Skeletal muscle satellite cell (primary cell): ENCODE data around the gene USO1.
"Not testable (repeated sequence)": the region's sequence is repeated elsewhere in the genome, so short reads cannot be mapped to it uniquely, and the experiment has no call there.

Experiments used
- H3K27me3 ChIP-seq: 2 replicates; pipeline ENCODE4 v1.7.0; 2013; ENCODE audit warnings: low read length; ENCODE audit not compliant: control insufficient read depth, insufficient read depth
- H3K36me3 ChIP-seq: 2 replicates; pipeline ENCODE4 v1.7.0; 2013; ENCODE audit warnings: mild to moderate bottlenecking, control low read depth, low read length; ENCODE audit not compliant: insufficient read depth
- H3K4me1 ChIP-seq: 2 replicates; pipeline ENCODE4 v1.7.0; 2013; ENCODE audit warnings: low read length; ENCODE audit not compliant: control insufficient read depth, insufficient read depth
- H3K4me2 ChIP-seq: 2 replicates; pipeline ENCODE4 v1.7.0; 2013; ENCODE audit warnings: mild to moderate bottlenecking, low read length
- H3K4me3 ChIP-seq: 2 replicates; pipeline ENCODE4 v1.7.0; 2013; ENCODE audit warnings: low read length
- H3K9ac ChIP-seq: 2 replicates; pipeline ENCODE4 v1.7.0; 2013; ENCODE audit warnings: mild to moderate bottlenecking, low read depth, low read length, moderate library complexity
- H3K9me3 ChIP-seq: replicated peaks from 2 replicates; pipeline ENCODE4 v1.7.0; 2013; ENCODE audit warnings: mild to moderate bottlenecking, control low read depth, low read length

The USO1 gene

DNA sequence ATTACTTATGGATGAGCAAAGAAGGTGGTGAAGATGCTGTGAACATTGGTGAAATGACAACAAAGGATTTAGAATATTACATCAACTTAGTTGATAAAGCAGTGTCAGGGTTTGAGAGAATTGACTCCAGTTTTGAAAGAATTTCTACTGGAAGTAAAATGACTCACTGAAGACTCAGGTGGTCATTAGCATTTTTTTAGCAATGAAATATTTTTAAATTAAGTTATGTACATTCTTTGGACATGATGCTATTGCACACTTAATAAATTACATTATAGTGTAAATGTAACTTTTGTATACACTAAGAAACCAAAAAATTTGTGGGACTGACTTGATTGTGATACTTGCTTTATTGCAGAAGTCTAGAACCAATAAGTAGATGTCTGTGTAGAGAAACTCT lies 56.9 kb downstream of the USO1 start:
- Histone ChIP-seq H3K4me2 (no peak overlapping the region), H3K4me3 (no peak overlapping the region), H3K27me3 (no peaks in the 10 kb centered on the region), H3K36me3 (peaks cover 75% of the 10 kb centered on the region), H3K9me3 (no peaks in the 10 kb centered on the region), H3K4me1 (peaks cover 4% of the 10 kb centered on the region), H3K9ac (no peak overlapping the region)

- Histone ChIP-seq H3K9ac (no peak overlapping the region), H3K36me3 (peaks cover 61% of the 10 kb centered on the region), H3K4me1 (peaks cover 5% of the 10 kb centered on the region), H3K27me3 (no peaks in the 10 kb centered on the region), H3K9me3 (no peaks in the 10 kb centered on the region), H3K4me3 (no peak overlapping the region), H3K4me2 (no peak overlapping the region)
Measured at GRCh38 chr4:75786526-75786925, 62.1 kb downstream of the USO1 start.

DNA sequence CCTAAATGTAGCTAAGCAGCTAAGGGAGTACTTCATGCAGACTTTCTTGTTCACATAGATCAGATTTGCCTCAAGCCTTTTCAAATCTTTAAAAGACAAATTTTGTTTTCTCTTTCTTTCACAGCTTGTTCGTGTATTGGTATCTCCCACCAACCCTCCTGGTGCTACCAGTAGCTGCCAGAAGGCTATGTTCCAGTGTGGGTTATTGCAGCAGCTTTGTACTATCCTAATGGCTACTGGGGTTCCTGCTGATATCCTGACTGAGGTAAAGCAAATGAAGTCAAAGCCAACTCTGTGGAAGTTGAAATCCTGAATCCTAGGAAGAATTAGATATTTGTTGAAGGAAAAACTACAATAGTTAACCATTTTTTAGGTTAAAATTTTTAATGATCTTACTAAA lies 62.6 kb downstream of the USO1 start:
- H3K9ac ChIP-seq: no peak overlapping the region
- H3K4me2 ChIP-seq: no peak overlapping the region
- peaks cover 58% of the 10 kb centered on the region for H3K36me3 ChIP-seq
- H3K27me3 ChIP-seq: no peaks in the 10 kb centered on the region
- peaks cover 5% of the 10 kb centered on the region for H3K4me1 ChIP-seq
- no peaks in the 10 kb centered on the region for H3K9me3 ChIP-seq
- no peak overlapping the region for H3K4me3 ChIP-seq

- H3K36me3 ChIP-seq: peaks cover 38% of the 10 kb centered on the region
- no peak overlapping the region for H3K4me3 ChIP-seq
- no peak overlapping the region for H3K4me2 ChIP-seq
- H3K9me3 ChIP-seq: no peaks in the 10 kb centered on the region
- peaks cover 5% of the 10 kb centered on the region for H3K4me1 ChIP-seq
- H3K27me3 ChIP-seq: no peaks in the 10 kb centered on the region
- no peak overlapping the region for H3K9ac ChIP-seq
Measured at GRCh38 chr4:75790024-75790423, 65.6 kb downstream of the USO1 start.

DNA sequence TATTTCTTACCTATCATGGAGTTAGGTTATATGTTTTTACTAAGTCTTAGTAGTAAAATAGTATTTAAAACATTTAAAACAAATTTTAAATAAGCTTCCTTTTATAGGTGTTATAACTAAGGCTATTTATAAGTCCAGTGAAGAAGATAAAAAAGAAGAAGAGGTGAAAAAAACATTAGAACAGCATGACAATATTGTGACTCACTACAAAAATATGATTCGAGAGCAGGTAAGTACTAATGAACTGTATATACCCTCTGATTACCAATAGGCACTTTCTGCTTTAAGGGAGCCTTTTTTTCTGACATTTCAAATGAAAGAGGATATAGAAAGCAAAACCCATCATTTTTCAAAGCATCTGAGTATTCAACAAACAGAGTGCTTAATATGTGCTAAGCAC lies 76.6 kb downstream of the USO1 start:
- no peak overlapping the region for H3K4me2 ChIP-seq

DNA sequence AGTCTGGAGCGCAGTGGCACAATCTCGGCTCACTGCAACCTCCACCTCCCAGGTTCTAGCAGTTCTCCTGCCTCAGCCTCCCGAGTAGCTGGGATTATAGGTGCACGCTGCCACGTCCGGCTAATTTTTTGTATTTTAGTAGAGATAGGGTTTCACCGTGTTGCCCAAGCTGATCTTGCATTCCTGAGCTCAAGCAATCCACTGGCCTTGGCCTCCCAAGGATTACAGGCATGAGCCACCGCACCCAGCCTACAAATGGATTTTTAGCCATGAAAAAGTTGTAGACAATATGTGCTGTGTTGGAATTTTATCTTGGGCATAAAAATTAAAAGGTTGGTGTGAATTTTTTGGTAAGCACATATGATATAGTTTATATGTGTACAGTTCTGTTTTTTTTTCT lies 81.7 kb downstream of the USO1 start:
- H3K36me3 ChIP-seq: peaks cover 66% of the 10 kb centered on the region
- not testable (repeated sequence) for H3K4me1 ChIP-seq, H3K9me3 ChIP-seq, H3K9ac ChIP-seq, H3K4me3 ChIP-seq, H3K4me2 ChIP-seq, H3K27me3 ChIP-seq

More for the DNA sequence above, 76.6 kb downstream of the USO1 start:
- peaks cover 9% of the 10 kb centered on the region for H3K4me1 ChIP-seq
- no peak overlapping the region for H3K9ac ChIP-seq
- no peak overlapping the region for H3K4me3 ChIP-seq
- H3K36me3 ChIP-seq: peaks cover 46% of the 10 kb centered on the region
- H3K9me3 ChIP-seq: no peaks in the 10 kb centered on the region
- no peaks in the 10 kb centered on the region for H3K27me3 ChIP-seq

GRCh38 chr4:75817901-75818300 lies 93.5 kb downstream of the USO1 start:
- Histone ChIP-seq H3K36me3 (peaks cover 34% of the 10 kb centered on the region), H3K9me3 (no peaks in the 10 kb centered on the region), H3K27me3 (no peaks in the 10 kb centered on the region), H3K9ac (no peak overlapping the region), H3K4me1 (peaks cover 3% of the 10 kb centered on the region), H3K4me2 (no peak overlapping the region), H3K4me3 (no peak overlapping the region)

- Histone ChIP-seq H3K9ac (no peak overlapping the region), H3K9me3 (no peaks in the 10 kb centered on the region), H3K4me3 (no peak overlapping the region), H3K4me2 (no peak overlapping the region), H3K4me1 (peaks cover 3% of the 10 kb centered on the region), H3K36me3 (peaks cover 25% of the 10 kb centered on the region), H3K27me3 (no peaks in the 10 kb centered on the region)
Measured at GRCh38 chr4:75819121-75819520, 94.7 kb downstream of the USO1 start.

- Histone ChIP-seq H3K36me3 (peaks cover 14% of the 10 kb centered on the region), H3K9ac (no peak overlapping the region), H3K4me3 (no peak overlapping the region), H3K27me3 (no peaks in the 10 kb centered on the region), H3K9me3 (no peaks in the 10 kb centered on the region), H3K4me2 (no peak overlapping the region), H3K4me1 (peaks cover 3% of the 10 kb centered on the region)
Measured at GRCh38 chr4:75820197-75820596, 95.8 kb downstream of the USO1 start.

DNA sequence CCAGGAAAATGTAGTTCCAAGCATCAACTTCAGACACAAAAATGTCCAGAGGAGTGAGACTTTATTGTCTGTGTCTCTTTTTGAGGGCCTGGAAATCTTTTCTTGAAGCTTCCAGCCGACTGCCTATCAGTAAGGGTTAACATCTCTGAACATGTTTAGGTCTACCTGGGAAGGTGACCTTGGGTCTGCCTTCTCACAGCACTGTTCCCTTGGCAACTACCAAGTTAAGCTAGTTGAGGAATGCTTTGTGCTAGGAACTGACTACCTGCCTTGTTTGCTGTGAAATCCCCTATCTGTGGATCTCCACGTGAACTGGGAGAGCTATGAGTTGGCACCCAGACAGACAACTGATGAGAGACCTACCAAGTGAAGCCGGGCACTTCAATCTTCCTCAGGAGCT lies 96.3 kb downstream of the USO1 start:
- H3K4me3 ChIP-seq: no peak overlapping the region
- H3K4me1 ChIP-seq: peaks cover 3% of the 10 kb centered on the region
- H3K4me2 ChIP-seq: no peak overlapping the region
- H3K9me3 ChIP-seq: no peaks in the 10 kb centered on the region
- H3K27me3 ChIP-seq: no peaks in the 10 kb centered on the region
- peaks cover 9% of the 10 kb centered on the region for H3K36me3 ChIP-seq
- no peak overlapping the region for H3K9ac ChIP-seq

DNA sequence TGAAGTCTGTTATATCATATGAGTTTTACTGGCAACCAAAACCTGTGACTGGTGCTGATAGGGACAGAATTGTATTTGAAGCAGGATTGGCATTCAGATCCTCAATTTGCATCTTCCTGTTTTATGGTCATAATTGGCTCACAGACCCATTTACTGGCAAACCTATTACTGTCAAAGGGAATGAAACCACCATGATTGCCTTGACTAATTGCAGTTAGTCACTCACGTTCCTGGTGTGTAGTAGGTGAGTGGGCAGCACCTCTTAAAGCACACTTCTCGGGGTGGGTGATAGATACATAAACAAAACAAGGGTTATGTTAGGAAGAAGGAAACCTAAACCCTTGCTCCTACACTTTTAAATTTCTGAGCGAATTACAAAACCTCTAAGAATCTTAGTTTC lies 96.8 kb downstream of the USO1 start:
- Histone ChIP-seq H3K4me3 (no peak overlapping the region), H3K4me2 (no peak overlapping the region), H3K36me3 (peaks cover 9% of the 10 kb centered on the region), H3K27me3 (no peaks in the 10 kb centered on the region), H3K9me3 (no peaks in the 10 kb centered on the region), H3K4me1 (peaks cover 3% of the 10 kb centered on the region), H3K9ac (no peak overlapping the region)

- H3K4me2 ChIP-seq: no peak overlapping the region
- H3K36me3 ChIP-seq: peaks cover 2% of the 10 kb centered on the region
- no peak overlapping the region for H3K4me3 ChIP-seq
- no peak overlapping the region for H3K9ac ChIP-seq
- peaks cover 3% of the 10 kb centered on the region for H3K4me1 ChIP-seq
- no peaks in the 10 kb centered on the region for H3K9me3 ChIP-seq
- no peaks in the 10 kb centered on the region for H3K27me3 ChIP-seq
Measured at GRCh38 chr4:75821966-75822365, 97.6 kb downstream of the USO1 start.
